NCI-H82 (cell line): ENCODE measurements around the gene PLXNA4.

Experiments
- DNase-seq: peaks from one replicate; lab custom pipeline; 2025; lab: John Stamatoyannopoulos, UW

PLXNA4 gene

DNA sequence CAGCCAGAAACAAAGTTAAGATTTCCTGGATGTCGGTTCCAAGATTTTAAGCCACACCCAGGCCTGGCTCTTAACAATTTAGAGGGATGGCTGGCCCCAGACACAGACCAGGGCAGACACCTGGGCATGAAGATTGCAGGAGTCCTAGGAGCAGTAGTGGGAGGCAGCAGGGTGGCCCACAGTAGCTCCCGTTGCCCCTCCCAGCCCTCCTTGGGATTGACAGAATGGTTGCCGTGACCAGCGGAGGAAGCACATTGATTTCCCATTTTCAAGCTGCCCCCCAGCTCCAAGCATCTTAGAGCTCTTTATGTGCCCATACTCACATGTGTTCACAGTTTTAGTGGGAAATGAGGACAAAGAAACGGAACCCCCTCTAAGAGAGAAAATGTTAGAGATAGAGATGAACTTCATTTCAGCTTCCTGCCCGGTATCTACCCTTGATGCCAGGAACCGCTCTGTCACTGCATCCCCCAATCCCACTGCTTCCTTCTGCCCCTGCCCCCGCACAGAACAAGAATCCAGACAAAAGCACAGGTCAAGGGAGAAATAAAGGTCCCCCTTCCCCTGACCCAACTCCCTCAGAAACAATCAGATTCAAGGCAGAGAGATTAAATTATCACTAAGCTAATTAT lies 101.1 kb downstream of the PLXNA4 start:
- DNase-seq, result peak; percentile 67

DNA sequence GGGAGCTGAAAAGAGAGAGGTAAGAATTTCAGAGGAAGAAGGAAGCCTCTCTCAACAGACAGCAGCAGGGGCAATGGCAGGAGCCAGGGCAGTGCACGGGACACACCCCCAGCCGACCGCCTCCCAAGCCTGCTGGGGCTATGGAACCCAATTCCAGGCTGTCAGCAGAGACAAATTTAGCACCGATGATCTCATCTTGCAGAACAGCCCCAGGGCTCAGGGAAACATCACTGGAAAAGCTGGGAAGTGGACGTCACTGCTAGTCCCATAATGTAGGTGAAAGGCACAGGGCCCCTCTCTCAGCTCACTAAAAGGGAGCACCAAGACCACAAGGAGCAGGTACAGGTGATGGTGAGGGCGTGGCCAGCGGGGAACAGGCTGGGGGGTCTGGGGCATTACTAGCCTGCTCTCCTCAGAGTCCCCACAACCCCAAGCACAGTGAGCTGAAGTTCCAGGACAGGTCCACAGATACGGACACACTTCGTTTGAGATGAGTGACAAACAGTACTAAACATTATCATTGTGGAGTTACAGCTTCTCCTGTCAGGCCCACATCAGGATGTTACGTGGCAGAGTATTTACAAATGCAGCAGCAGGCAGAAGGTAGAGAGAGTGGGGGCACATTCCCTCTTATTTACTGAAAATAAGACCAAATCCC lies 103.7 kb downstream of the PLXNA4 start:
- peak; percentile 18 for DNase-seq

DNA sequence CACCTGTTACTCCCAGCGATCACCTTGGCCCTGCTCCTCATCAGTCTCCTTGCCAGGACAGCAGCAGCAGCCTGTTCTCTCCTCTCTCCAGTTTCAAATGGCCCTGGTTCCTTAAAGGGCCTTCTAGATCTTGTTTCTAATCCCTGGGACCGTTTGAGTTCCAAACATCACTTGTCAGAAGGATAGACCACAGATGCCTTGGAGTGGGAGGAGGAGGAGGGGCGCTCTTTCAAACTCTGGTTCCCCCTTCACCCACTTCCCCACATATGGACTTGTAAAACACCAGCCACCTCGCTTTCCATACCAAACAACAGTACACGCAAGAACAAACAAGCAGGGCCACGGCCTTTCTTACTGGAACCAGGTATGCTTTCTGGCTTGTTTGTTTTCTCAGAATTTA lies 104.8 kb downstream of the PLXNA4 start:
- no peak for DNase-seq

DNA sequence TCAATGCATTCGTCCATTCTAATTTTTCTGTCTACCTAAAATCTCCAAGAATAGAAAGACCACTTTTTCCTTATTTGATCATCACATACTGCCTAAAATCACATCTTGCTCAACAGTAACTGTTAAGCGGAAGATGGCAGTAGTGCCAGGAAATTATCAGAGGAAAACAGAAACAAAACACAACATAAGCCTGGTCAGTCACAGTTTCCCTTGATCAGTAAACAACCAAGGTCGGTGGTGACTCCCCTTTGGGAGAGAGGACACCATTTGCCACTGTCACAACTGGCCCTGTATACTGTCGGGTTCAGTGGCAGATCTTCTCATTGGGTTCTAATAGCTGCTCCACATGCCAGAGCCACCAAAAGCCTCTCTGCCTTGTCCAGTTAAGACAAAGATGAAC lies 106.6 kb downstream of the PLXNA4 start:
- no peak for DNase-seq

DNA sequence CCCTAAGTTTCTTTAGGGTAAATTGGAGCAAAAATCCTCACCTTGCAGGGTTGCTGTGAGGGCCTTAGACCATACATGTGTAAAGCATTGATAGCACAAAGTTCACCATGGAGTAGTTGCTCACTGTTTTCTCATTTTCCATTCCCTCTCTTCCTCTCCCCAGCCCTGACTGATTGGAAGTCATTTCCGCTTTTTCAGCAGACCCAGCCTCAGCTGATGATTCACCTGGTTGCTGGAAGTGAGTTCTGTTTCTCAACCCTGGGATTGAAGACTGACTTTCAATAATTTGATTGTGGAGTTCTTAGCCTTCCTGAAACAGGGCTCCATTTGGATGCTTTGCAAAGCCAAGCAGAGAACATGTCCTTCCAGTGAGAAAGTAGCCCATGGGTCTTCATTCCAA lies 107.0 kb downstream of the PLXNA4 start:
- no peak for DNase-seq

DNA sequence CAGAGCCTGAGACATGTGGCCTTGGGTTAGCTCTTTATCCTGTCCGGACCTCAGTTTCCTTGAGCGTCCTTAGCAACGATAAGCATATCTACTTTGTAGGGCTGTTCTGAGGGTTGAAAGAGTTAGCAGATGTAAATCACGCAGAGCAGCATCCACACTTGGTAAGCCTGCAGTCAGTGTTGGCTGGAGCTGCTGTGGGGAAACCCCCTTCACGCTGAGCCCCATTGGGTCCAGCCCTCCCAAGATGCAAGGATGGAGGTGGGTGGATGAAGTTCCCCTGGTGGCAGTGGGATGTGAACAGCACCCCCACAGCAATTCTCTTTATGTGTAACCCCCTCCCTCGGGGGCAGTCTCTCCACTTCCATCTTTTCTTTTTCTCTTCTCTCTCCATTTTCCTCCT lies 109.9 kb downstream of the PLXNA4 start:
- no peak for DNase-seq

DNA sequence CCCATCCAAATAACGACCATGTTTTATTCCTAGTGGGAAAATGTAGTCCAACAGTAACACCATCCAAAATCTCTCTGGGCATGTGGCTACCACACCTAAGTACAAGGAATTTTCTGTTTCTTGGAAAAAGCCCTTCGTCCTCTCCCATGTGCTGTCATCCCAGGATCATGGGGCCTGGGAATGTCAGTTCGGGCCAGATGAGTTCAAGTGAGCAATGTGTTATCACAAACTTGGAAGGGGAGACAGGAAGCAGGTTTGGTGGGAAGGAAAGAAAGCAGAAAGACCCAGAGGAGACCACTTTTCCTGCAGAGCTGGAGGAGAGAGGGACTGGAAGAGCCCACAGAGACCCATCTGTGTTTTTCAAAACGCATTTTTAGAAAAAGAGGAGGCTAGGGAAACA lies 110.8 kb downstream of the PLXNA4 start:
- DNase-seq, result no peak

DNA sequence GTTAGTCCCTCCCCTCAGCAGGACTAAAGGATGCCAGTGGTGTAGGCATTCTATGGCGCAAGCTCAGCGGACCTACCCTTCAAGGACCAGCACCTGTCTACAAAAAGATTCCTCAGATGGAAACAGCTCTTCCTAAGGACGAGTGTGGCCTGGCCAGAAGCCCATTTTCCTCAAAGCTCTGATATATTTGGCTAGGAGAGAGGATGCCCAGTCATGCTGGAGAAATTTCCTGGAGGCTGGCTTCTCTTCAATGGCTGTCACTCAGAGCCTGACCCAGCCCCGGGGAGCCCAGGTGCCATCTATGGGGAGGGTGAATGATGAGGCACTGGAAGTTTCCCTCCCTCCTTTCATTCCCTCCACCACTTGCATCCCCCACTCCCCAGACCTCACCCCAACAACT lies 111.5 kb downstream of the PLXNA4 start:
- no peak for DNase-seq

DNA sequence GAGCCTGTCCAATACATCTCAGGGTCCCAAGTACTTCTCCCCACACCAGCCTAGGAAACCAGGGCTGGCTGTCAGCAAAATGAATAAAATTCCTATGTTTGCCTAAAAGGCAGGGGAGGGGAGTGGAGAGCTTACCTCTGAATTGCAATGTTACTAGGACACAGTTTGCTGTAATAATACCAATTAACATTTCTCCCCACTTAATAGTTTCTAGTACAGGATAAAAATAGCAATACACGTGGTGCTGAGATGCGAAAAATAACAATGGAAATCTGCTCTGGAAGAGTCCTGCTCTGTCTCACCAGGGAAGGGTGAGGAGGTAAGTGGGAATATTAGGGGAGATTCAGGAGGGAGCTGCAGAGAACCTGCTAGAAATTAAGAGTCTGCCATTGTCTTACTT lies 112.3 kb downstream of the PLXNA4 start:
- DNase-seq, result no peak

DNA sequence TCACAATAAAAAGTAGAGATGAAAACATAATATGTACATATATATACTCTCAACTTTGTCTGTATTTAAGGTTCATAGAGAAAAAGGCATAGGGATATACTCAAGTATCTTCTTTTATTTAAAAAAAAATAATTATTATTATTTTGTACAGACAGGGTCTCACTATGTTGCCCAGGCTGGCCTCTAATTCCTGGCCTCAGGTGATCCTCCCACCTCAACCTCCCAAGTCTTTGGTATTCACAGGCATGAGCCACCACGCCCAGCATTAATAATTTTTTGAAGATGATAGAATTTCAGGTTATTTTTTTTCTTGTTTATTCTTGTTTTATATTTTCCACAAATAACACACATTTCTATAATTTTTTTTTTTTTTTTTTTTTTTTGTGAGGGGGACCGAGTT lies 113.8 kb downstream of the PLXNA4 start:
- DNase-seq, result no peak

DNA sequence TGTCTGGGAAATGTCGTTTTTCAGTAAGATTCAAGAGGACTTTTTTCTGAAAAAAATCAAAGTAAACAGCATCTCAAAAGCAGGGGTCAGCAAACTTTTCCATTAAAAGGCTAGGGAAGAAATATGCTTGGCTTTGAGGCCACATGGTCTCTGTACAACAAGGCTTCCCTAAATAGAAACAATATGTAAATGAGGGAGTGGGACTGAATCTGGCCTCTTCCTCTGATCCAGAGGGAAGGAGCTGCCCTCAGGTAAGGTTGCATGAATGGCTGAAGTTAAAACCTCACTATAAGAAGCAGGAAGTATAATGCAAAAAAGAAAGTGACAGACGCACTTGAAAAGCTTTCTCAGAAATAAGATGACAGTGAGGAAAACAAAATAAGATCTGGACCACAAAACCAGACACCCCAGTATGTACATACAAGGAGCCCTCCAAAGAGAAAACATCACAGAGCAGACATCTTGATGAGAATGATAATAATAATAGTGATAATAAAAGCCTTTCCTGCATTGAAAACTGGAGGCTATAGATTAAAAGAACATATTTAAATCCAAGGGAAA lies 115.2 kb downstream of the PLXNA4 start:
- DNase-seq, result no peak

DNA sequence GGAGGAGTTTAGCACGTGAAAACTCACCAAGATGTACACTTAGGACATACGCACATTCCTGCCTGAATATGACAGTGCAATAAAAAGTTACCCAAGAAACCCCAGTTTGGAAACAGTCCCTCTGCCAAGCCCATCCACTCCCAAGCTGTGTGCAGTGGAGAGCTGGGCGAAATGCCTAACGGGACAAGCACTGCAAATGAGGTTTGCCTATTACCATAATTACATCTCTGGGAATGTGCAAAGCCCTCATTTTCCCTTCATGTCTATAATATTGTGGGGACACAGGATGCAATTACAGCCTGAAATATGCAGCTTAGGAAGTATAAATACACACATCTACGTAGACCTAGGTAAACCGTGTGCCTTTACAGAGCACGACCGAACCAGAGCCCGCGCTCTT lies 117.5 kb downstream of the PLXNA4 start:
- DNase-seq, result no peak

DNA sequence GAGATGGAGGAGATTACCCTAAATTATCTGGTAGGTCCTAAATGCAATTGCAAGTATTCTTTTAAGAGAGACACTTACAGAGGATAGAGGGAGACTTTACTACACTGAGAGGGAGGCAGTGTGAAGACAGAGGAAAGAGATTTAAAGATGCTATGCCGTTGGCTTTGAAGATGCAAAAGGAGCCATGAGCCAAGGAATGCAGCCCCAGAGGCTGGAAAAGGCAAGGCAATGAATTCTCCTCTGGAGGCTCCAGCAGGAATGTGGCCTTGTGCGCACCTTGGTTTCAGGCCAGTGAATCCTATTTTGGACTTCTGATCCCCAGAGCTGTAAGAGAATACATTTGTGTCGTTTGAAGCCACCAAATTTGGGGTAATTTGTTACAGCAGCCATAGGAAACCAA lies 118.6 kb downstream of the PLXNA4 start:
- no peak for DNase-seq

DNA sequence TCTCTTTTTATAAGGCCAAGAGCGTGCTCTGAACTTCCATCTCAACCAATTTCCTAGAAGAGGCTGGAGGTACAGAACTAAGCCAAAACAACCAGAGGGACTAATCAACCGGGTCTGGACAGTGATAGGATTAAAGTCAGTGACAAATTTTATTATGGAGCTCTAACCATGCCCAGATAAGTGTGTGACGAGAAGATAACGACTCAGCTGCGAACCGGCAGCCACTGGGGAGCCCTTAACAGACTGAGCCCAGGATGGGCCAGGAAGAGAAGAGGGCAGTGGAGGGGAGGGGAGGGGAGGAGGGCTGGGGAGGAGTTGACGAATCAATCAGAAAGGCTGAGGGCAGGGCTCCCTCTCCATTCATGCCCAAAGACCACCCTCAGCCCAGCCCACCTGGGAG lies 119.9 kb downstream of the PLXNA4 start:
- peak; percentile 33 for DNase-seq

DNA sequence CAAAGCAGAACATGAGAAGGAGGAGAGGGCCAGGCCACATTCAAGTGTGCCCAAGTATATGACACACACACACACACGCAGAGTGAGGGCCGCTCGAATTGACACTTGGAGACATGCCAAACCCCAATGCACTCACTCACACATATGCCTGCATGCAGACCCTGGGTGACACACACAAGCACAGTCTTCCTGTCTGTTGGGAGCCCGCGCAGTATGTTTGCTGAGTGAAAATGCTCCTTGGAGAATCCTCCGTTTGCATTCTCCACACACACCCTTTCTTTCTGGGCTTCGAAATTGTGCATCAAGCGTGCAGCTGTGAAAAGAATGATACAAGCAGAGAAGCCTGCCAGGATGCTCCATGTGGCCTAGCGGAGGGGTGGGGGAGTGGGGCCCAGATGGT lies 120.9 kb downstream of the PLXNA4 start:
- DNase-seq, result peak; percentile 8

DNA sequence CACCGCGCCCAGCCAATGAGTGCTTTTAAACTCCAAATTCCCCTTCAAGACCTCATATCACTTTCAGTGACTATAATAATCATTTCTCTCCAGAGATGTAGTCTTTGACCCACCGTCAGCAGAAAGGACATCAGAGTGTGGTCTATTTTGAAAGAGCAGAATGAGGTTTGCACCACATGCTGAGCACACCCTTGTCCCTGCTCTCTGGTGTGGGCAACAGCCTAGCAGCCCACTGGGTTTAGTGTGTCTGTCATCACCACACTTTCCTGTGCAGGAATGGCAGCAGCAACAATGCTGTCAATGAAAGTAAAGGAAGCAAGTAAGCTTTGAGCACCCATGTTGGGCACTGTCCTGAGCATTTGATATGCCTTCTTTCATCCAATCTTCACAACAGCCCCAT lies 122.4 kb downstream of the PLXNA4 start:
- DNase-seq, result no peak

DNA sequence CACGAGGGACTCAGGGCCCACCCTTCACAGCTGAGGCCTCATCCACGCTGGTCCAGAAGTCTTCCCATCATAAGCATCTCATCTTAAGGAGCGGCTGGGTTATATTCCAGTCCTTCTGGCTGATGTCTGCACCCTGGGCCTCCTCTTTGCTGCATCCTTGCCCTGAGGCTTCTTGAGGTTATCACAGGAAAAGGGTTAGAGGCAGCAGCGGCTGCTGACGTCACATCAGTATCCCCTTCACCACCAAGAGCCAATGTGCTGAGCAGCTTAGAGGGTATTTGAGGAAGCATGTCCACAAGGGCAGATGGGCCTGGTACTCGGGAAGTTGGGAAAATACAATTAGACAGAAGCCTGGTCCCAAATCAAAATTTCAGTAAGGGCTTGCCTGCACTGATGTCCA lies 125.1 kb downstream of the PLXNA4 start:
- no peak for DNase-seq

DNA sequence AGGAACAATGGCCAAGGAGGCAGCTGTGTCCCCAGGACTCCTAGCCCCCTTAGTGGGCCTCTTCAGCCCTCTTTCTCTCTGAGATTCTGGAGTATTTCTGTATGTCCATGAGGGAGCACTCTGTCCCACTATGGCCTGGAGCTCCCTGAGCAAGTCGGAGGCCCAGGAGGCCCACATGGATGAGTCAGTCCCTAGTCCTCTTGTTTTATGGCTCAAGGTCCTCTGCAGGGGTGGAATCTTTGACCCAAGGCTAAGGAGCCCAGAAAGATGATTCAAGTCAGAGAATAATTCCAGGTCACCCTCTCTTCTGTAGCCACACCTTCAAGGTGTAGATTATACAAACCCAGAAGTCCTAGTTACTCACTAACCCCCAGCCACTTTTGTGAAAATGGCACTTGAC lies 125.6 kb downstream of the PLXNA4 start:
- DNase-seq, result no peak

DNA sequence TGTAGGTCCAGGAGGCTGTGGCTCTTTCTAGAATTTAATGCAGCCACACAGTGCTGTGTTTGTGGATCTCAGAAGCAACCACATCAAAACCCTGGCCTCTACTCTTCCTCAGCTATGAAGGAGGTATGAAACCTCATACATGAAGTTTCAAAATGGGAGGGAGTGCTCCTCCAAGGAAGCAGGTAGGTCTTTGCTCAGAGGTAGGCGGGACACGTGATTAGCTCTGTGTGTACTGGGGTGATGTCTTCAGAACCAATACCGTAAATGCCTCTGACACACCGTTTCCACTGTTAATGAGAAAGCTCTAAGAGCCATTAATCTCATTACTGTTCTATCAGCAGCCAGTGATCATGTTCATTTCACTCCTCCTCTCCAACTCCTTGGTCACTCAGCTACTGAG lies 126.1 kb downstream of the PLXNA4 start:
- peak; percentile 65 for DNase-seq

DNA sequence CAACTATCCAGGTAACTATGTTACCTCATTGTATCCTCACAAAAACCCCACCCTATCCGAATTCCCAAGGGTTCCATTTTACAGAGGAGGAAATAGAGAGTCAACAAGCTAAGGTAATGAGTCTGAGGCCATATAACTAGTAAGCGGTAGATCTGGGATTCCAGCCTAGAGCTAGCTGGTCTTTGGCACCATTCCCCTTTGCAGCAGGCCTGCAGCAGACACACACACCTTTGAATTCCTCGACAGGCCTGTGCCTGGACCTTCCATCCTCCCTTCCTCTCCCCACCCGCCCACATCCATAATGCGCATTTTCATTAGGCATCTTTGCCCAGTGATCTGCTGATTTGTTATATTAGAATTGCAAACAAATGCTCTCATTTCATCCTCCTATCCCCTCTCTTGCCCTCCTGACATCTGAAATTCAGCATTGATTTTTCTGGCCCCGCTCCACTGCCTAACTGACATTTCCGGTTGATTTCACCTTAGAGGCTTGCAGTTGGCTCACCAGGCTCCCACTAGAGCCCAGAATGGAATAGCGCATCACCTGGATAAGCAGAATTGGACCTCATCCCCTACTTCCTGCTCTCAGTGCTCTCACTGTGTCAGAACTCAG lies 129.5 kb downstream of the PLXNA4 start:
- DNase-seq, result no peak

DNA sequence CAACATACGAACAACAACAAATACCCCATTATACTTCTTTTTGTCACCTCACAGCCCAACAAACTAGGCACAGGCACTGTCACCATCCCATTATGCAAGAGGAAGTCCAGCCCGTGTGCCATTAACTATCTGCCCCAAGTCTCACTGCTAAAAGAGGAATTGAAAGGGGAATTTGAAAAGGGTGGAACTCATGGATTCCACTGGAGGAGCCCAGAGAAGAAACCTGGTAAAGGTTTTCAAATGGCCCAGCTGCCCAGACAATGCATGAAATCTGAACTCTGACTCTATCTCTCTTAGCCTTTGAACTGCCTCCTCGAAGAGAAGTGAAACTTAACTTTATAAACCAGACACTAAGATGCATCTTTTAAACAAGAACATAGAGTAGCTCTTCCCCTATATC lies 130.0 kb downstream of the PLXNA4 start:
- no peak for DNase-seq

DNA sequence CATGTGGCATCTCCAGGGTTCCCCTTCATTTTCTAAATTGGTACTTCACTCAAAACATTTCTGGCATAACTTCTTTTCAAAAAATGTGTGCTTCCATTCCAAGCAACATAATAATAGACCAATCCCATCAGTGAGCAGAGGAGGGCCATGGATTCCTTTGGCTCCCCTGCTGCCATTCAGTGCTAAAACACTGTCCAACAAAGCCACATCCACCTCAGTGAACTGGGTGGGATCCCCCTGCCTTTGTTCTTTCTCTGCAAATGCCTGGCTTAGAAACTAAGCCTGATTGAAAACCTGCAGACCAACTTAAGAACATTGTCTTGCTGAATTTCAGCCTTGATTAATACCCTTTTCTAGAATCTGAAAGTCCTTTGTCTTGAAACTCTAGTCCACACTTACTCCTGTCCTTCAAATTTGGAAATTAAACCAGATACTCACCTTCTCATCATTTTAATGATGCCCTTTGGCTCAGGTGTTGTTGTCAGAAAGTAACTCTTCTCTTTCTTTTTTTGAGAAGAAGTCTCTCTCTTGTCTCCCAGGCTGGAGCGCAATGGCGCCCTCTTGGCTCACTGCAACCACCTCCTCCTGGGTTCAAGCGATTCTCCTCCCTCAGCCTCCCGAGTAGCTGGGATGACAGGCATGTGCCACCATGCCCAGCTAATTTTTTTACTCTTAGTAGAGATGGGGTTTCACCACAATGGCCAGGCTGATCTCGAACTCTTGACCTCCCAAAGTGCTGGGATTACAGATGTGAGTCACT lies 132.3 kb downstream of the PLXNA4 start:
- no peak for DNase-seq

DNA sequence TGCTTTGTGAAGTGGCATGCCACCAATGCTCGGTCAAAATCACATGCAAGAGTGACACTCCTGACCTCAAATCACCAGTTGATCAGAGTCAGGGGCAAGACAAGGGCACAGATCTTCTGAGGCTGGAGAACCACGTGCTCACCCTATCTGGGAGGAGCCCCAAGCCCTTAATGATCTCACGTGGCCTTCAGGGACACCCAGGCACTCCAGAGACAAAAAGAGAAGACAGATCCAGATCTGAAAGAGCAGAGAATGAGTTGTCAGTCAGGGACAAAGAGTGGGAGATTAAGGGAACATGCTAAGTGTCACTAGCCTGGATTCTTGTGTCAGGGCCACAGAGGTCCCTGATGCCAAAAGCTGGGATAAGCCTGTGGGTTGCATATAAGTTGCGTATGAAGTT lies 134.3 kb downstream of the PLXNA4 start:
- no peak for DNase-seq
